Lung (tissue), 12 donors: ENCODE measurements around the gene FOXN3. TPM values are rescaled to one million over a fixed set of nuclear protein-coding genes. Genes with fewer than 3 reads are reported as not detected.

Experiments
- ATAC-seq: fragments of 200-7000 bp; cut with Tn5 transposase; one replicate; pipeline ENCODE4 v1.9.1; 2020; ENCODE audit warnings: moderate number of reproducible peaks; ENCODE audit not compliant: insufficient read depth, low FRiP score
- DNase-seq, 3 donors: peaks; one replicate each; pipeline ENCODE4 v3.0.0-alpha.2; 2013 to 2017
- H3K27ac ChIP-seq, 2 donors: one replicate each; pipeline ENCODE4 v1.5.1; 2013; ENCODE audit warnings: mild to moderate bottlenecking in 2 of 2, moderate library complexity in 2 of 2, control low read depth in 1 of 2, inconsistent platforms in 1 of 2, low read depth in 1 of 2, low read length in 1 of 2
- H3K27me3 ChIP-seq, 3 donors: one replicate each; pipeline ENCODE4 v1.5.1; 2013; ENCODE audit warnings: low read length in 2 of 3; ENCODE audit not compliant: control insufficient read depth in 3 of 3, insufficient read depth in 3 of 3
- H3K36me3 ChIP-seq, 4 donors: one replicate each; pipeline ENCODE4 v1.5.1; 2013; ENCODE audit warnings: low read length in 4 of 4, mild to moderate bottlenecking in 1 of 4, moderate library complexity in 1 of 4; ENCODE audit not compliant: control insufficient read depth in 4 of 4, insufficient read depth in 4 of 4
- H3K4me1 ChIP-seq, 5 donors: one replicate each; pipeline ENCODE4 v1.5.1; 2013; ENCODE audit warnings: low read length in 5 of 5, mild to moderate bottlenecking in 2 of 5, moderate library complexity in 1 of 5; ENCODE audit not compliant: control insufficient read depth in 5 of 5, insufficient read depth in 5 of 5
- H3K4me3 ChIP-seq: one replicate; pipeline ENCODE4 v1.5.1; 2013; ENCODE audit warnings: mild to moderate bottlenecking, control low read depth, moderate library complexity
- H3K9ac ChIP-seq, 2 donors: one replicate each; pipeline ENCODE4 v1.5.1; 2013; ENCODE audit warnings: low read length in 2 of 2, control low read depth in 1 of 2; ENCODE audit not compliant: insufficient read depth in 1 of 2
- H3K9me3 ChIP-seq, 4 donors: one replicate each; pipeline ENCODE4 v1.5.1; 2013; ENCODE audit warnings: low read length in 3 of 4, mild to moderate bottlenecking in 1 of 4, moderate library complexity in 1 of 4; ENCODE audit not compliant: control insufficient read depth in 4 of 4, insufficient read depth in 3 of 4
- CTCF ChIP-seq: IDR thresholded peaks from 2 replicates; pipeline ENCODE4 v1.5.1; 2012; ENCODE audit warnings: mild to moderate bottlenecking; ENCODE audit errors: control extremely low read depth, extremely low read depth
- WGBS, 2 donors: extraction: QIAGEN DNeasy Blood & Tissue Kit; methylation state at CpG; one replicate each; pipeline ENCODE4 v1.1.7; 2013; 5-methylcytosine and 5-hydroxymethylcytosine counted together
- polyA plus RNA-seq, 2 donors: library from polyadenylated mRNA; stranded (reverse); fragments of 200-250 nt; gene quantifications; one replicate each; pipeline ENCODE4 v1.2.1, GENCODE V29; 2013
- total RNA-seq, 2 donors: library from RNA; depleted of rRNA in 1 of 2; stranded (reverse); fragments of >200 nt in 1 of 2; gene quantifications; one replicate each; pipeline ENCODE4 v1.2.1, GENCODE V29; 2014 to 2021
- donor health status: control.
- donor health status: control.
- donor health status: Bipolar disorder and iron deficiency.
- donor health status: healthy.
- donor health status: DM: yes; HTN: yes; CAD: no.

FOXN3 gene
- total and polyA plus RNA-seq, 4 donors, result 12.7 to 69.7 (median 34.9) TPM

GRCh38 chr14:89425931-89426330 lies 8.9 kb upstream of the FOXN3 start:
- DNase-seq (no peak), ATAC-seq (peak; percentile 58)
- H3K27me3 ChIP-seq, result no peaks in the 10 kb centered on the region
- no peaks in the 10 kb centered on the region for H3K9me3 ChIP-seq
- TF ChIP-seq CTCF, result no peak
- H3K4me1 ChIP-seq, result peaks cover 6 to 30% (median 10%) of the 10 kb centered on the region in 5 donors
- H3K4me3 ChIP-seq, result no peak overlapping the region
- H3K36me3 ChIP-seq, result no peaks in the 10 kb centered on the region
- H3K27ac ChIP-seq, result no peak overlapping the region
- 67 to 75% methylated on average over 6 of the region's 6 CpGs for WGBS, 2 donors
- no peak overlapping the region for H3K9ac ChIP-seq

GRCh38 chr14:89424241-89424640 lies 7.2 kb upstream of the FOXN3 start:
- Histone ChIP-seq H3K9me3 (no peaks in the 10 kb centered on the region), H3K9ac (no peak overlapping the region), H3K27ac (no peak overlapping the region), H3K4me1 (peaks cover 4 to 15% (median 8%) of the 10 kb centered on the region in 5 donors), H3K27me3 (no peaks in the 10 kb centered on the region), H3K4me3 (no peak overlapping the region), H3K36me3 (no peaks in the 10 kb centered on the region)
- WGBS, 2 donors, result 74 to 76% methylated on average over 6 of the region's 6 CpGs
- ATAC-seq (no peak), DNase-seq (no peak)
- TF ChIP-seq CTCF, result no peak

DNA sequence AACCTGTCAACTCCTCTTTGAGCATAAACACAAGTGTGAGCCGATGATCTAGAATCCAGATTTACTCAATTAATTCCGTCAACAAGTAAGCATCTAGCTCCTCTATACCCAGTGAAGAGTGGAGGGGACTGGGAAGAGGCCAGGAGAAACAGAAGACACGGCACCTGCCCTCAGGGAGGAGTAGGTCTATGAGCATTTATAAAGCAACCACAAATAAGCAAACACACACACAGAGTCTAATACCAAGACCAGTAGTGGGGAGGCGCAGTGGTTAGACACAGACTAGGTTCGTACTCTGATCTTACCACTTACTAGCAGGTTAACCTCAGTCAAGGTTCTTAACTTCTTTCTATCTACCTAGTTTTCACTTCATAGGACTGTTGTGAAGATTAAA lies 5.9 kb upstream of the FOXN3 start:
- no peak overlapping the region for H3K4me3 ChIP-seq
- TF ChIP-seq CTCF, result no peak
- peak overlapping the region in 1 of 2 donors; percentile 36 for H3K9ac ChIP-seq
- WGBS, 2 donors, result 58 to 74% methylated on average over 5 of the region's 5 CpGs
- H3K36me3 ChIP-seq, result no peaks in the 10 kb centered on the region
- no peaks in the 10 kb centered on the region for H3K27me3 ChIP-seq
- H3K4me1 ChIP-seq, result peaks cover 0 to 17% (median 7%) of the 10 kb centered on the region in 5 donors
- peak overlapping the region in 1 of 2 donors; percentile 17 for H3K27ac ChIP-seq
- ATAC-seq (no peak), DNase-seq (no peak)
- no peaks in the 10 kb centered on the region for H3K9me3 ChIP-seq
